ENCODE data around the gene ULK1. TPM values are rescaled to one million over a fixed set of nuclear protein-coding genes. Genes with fewer than 3 reads are reported as not detected.

The ULK1 gene
- total RNA-seq, 2 donors from 2014 or later, result 20.3 to 31.9 TPM

GRCh38 chr12:131919051-131919347, 24.6 kb downstream of the ULK1 start:
- TF ChIP-seq CTCF (IDR thresholded peaks at IDR 0.05), result no peak
- H3K27ac ChIP-seq, result no peak overlapping the region
- no peak overlapping the region for H3K9ac ChIP-seq (ENCODE audit: low read depth in 2 of 2, low read length in 2 of 2)
- no peak overlapping the region for H3K4me3 ChIP-seq
- DNase-seq, result no peak
- no peaks in the 10 kb centered on the region for H3K27me3 ChIP-seq
- no peaks in the 10 kb centered on the region for H3K4me1 ChIP-seq
- intact Hi-C loops (cut with DNase I), result no loop called here
- H3K36me3 ChIP-seq, result no peaks in the 10 kb centered on the region
- no peaks in the 10 kb centered on the region for H3K9me3 ChIP-seq

GRCh38 chr12:131919366-131920156, 25.1 kb downstream of the ULK1 start:
- Histone ChIP-seq H3K4me1 (no peaks in the 10 kb centered on the region), H3K36me3 (no peaks in the 10 kb centered on the region), H3K9me3 (no peaks in the 10 kb centered on the region), H3K27me3 (no peaks in the 10 kb centered on the region), H3K9ac (ENCODE audit: low read depth in 2 of 2, low read length in 2 of 2) (no peak overlapping the region), H3K4me3 (no peak overlapping the region), H3K27ac (no peak overlapping the region)
- no peak for TF ChIP-seq CTCF (IDR thresholded peaks at IDR 0.05)
- intact Hi-C loops (cut with DNase I), result no loop called here
- DNase-seq, result no peak

GRCh38 chr12:131920157-131920508, 25.7 kb downstream of the ULK1 start:
- intact Hi-C loops (cut with DNase I), result no loop called here
- no peak overlapping the region for H3K27ac ChIP-seq
- H3K36me3 ChIP-seq, result no peaks in the 10 kb centered on the region
- no peaks in the 10 kb centered on the region for H3K9me3 ChIP-seq
- TF ChIP-seq CTCF (IDR thresholded peaks at IDR 0.05), result no peak
- no peaks in the 10 kb centered on the region for H3K27me3 ChIP-seq
- no peak overlapping the region for H3K9ac ChIP-seq (ENCODE audit: low read depth in 2 of 2, low read length in 2 of 2)
- no peak for DNase-seq
- H3K4me3 ChIP-seq, result no peak overlapping the region
- H3K4me1 ChIP-seq, result no peaks in the 10 kb centered on the region

- no peak overlapping the region for H3K27ac ChIP-seq
- no peak for DNase-seq
- intact Hi-C loops (cut with DNase I), result no loop called here
- no peaks in the 10 kb centered on the region for H3K4me1 ChIP-seq
- no peaks in the 10 kb centered on the region for H3K9me3 ChIP-seq
- H3K4me3 ChIP-seq, result no peak overlapping the region
- TF ChIP-seq CTCF (IDR thresholded peaks at IDR 0.05), result no peak
- no peaks in the 10 kb centered on the region for H3K36me3 ChIP-seq
- H3K9ac ChIP-seq (ENCODE audit: low read depth in 2 of 2, low read length in 2 of 2), result no peak overlapping the region
- no peaks in the 10 kb centered on the region for H3K27me3 ChIP-seq
These were observed 26.7 kb downstream of the ULK1 start for GRCh38 chr12:131920902-131921840.

GRCh38 chr12:131921866-131922769, 27.7 kb downstream of the ULK1 start:
- no peak overlapping the region for H3K27ac ChIP-seq
- intact Hi-C loops (cut with DNase I), result no loop called here
- TF ChIP-seq CTCF (IDR thresholded peaks at IDR 0.05), result no peak
- H3K9me3 ChIP-seq, result no peaks in the 10 kb centered on the region
- H3K4me1 ChIP-seq, result no peaks in the 10 kb centered on the region
- DNase-seq, result no peak
- H3K36me3 ChIP-seq, result no peaks in the 10 kb centered on the region
- H3K27me3 ChIP-seq, result no peaks in the 10 kb centered on the region
- H3K4me3 ChIP-seq, result no peak overlapping the region
- H3K9ac ChIP-seq (ENCODE audit: low read depth in 2 of 2, low read length in 2 of 2), result no peak overlapping the region
